Measurements from ENCODE around the gene TAOK1.

TAOK1 gene

DNA sequence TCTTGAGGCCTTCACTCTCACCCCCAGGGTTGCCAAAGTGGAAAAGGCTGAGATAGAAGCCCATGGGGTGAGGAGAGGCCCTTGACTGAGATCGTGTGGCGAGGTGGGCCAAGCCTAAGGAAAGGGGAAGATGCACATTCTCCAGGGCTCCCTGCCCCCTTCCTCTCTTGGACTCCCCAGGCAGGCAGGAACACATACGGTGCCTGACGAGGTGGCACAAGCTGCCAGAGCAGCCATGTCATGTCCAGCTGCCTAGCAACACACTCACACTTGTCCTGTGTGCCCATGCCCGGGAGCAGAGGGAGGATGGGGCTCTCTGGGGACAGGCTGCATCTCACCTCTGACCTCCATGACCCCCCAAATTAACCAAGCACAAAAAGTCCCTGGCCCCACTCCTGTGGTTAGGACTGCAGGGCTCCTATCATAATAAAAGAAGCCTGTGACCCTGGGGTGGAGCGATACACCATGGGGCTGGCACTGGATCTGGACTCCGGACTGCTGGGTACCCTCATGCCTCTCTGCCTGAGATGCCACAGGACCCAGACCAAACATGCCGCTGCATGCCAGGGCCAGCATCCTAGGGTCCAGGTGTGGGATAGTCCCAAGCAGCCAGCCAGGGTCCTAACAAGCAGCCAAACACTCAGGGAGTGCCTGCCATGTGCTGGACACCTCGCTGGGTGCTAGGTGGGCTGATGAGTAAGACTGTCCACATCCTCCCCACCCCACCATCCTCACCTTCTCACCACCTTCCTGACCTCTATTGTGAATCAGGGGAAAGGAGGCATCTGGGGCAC, 196.7 kb downstream of the TAOK1 start:
- DNase-seq: no peak

DNA sequence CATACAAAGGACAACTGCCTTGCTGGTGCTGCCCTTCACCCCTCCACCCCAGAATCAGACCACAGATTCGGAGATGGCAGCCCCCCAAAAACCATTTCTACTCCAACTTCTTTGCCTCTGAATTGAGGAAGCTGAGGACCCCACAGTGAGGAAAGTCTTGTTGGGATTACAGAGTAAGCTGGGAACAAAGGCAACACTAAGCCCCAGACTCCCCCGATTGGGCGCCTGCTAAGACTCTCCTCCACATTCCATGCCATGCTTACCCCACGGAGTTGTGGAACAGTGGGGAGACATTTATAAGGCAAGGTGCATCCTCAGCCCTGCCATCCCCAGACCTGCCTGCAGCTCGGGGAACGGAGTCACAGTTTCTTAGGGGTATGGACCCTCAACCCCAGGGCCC, 197.4 kb downstream of the TAOK1 start:
- DNase-seq: no peak

GRCh38 chr17:29588017-29588561, 197.9 kb downstream of the TAOK1 start:
- no peak for DNase-seq

- peak; percentile 71 to 83 for DNase-seq
Observed at GRCh38 chr17:29588562-29589411, 198.6 kb downstream of the TAOK1 start.

- peak; percentile 81 to 83 for DNase-seq
Observed at GRCh38 chr17:29589524-29590410, 199.6 kb downstream of the TAOK1 start, which contains the start of gene GIT1. Gene GIT1 (minus strand): TSS chr17:29589648. CDS start chr17:29589378, 270 bp downstream.

DNA sequence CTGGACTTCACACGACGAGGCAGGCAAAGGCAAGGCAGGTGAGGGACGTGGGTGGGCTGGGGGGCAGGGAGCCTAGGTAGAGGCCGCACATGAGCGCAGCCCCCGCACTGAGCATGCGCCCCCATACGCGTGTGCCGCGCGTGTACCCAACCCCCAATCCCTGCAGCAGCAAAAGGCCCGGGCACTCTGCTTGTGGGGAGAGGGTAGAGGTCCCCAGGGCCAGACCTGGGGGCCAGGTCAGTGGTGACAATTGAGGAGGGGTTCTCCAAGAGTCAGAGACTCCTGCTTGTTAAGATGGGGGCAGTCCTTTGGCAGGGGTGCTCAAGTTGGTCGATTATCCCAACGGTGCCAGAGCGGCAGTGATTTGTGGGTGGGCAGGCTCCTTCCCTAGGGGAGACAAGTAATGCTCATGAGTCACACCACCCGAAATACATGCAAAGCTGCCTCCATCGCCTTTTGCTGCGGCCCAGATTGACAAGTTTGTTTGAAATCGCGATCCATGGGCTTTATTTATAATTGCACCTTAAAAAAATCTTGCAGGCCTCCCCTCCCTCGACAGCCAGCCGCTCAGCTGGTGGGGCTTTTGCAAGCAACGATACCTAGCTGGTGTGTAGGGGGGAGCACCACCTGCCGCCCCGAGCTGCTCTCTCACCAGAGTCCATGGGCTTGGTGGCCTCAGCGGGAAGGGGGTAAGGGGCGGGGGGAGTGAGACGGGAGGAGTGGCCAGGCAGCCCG, 200.4 kb downstream of the TAOK1 start:
- no peak for DNase-seq

DNA sequence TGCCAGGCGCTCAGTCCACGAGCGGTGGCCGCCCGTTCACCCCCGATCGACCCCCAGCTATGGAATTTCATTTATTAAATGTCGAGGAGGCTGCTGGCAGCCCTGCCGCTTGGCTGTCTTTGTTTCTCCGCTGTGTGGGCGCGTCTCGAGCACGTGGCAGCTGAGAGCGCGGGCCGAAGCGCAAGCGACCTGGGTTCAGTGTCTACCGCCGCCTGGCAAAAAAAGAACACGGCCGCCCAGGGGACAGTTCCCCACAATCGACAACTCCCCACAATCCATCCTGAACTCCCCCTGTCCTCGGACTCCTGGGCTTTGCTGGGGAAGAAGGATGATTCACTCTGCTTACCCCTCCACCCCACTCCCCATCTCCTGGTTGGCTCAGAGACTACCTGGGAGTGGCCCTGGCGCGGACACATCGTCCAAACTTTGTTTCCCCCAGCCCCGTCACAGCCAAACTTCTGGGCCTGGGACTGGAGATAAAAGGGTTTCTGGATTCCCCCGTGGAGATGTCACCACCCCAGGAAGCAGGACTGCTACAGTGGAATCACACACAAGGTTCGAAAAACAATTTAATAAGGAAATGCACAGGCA, 201.1 kb downstream of the TAOK1 start:
- DNase-seq: peak; percentile 49 to 52

GRCh38 chr17:29591737-29592608, 201.8 kb downstream of the TAOK1 start:
- peak; percentile 71 to 78 for DNase-seq

- peak in 1 of 2 donors; percentile 42 for DNase-seq
Observed at GRCh38 chr17:29592850-29593551, 202.8 kb downstream of the TAOK1 start, which contains the start of gene ANKRD13B. Gene ANKRD13B (plus strand): TSS chr17:29593132. CDS start chr17:29593622, 490 bp downstream.

- DNase-seq: no peak
Observed at GRCh38 chr17:29593591-29594518, 203.7 kb downstream of the TAOK1 start.

- DNase-seq: no peak
Observed at GRCh38 chr17:29594519-29595090, 204.4 kb downstream of the TAOK1 start.

DNA sequence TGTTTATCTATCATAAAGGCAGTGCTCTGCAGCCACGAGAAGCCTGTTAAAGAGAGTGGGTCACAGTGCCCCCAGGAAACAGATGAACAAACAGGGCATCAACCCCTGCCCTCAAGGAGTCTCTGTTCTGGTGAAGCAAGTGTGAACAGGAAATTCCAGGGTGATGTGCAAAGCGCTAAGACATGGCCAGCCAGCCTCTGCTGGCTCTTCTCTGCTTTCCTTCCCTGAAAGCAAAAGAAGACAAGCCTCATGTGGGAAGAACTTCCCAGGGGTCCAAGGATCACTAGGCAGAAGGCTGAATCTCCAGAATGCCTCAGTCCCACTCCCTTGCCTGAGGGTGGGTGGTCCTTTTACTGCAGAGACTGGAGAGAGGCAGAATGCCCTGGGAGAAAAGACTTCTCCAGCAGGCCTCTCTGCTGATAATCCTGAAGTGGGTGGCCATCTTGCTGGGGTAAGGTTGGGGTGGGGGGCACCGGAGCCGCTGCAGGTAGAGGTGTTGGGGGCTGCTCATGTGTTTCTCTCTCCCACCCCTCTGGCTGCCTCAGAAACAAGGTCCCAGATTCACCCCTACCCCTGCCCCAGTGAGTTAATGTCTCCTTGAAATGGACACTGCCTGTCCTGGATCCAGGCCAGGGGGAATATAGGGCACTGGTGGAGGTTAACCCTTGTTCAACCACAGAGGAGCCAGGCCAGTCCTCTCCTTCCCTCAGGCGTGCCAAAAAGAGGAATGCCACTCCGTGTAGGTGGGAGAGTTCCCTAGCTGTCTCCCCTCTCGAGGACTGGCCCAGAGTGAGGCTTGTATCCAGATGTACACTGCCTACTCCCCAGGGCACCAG, 205.2 kb downstream of the TAOK1 start:
- no peak for DNase-seq

DNA sequence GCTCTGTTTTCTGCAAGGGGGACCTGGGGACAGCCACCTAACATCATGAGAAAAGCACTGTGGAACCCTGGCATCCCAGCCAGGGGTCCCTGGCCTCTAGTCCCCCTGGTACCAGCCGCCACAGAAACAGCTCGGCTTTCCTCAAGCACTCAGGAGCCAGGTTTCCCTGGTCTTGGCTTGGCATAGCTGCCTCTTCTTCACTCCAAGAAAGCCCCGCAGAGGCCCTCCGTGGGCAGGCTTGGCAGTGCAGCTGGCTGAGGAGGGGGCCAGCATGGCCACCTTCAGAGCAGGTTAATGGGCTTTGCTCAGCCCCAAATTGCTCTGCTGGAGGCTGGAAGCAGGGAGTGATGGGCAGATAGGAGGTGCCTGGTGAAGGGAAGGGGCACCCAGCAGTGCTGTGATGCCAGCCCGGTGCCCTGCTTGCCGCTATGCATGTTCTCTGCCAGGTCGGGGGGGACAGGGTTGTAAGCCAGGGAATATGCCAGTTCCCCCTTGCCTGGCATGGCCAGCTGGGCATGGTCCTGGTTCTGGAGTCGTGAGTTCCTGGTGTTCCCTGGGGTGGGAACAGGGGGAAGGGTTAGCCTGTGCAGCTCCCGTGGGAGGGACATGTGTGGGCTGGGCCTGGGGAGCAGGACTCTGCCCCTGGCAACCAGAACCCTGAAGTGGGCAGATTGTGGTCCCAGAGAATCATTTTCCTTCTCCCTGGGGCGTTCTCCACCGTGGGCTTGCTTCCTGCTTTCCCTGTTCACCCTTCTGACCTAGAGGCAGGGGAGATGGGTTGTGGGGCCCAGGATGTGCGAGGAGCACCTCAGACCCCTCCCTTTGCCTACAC, 206.0 kb downstream of the TAOK1 start:
- no peak for DNase-seq

DNA sequence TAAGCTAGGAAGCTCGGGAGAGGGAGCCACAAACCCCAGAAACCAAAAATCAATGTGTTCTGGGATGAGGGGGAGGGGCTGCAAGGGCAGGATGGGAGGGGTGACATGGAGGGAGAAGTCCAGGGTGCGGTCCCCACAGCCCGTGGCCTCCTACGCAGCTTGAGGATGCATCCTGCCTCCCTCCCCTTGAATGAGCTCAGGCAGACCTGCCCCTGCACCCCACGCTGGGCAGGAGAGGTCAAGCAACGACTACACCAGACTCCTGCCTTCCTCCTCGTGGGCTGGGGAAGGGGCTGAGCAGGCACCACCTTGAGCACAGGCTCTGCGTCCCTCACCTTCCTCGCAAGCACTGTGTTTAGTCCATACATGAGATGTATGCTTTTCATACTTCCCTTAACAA, 206.6 kb downstream of the TAOK1 start:
- DNase-seq: no peak

- DNase-seq: no peak
Observed at GRCh38 chr17:29597361-29598172, 207.4 kb downstream of the TAOK1 start.
